HG02798 (cell line): Measurements from ENCODE around the gene SETD1B.
A peak's percentile ranks its signal among the peaks of the same experiment; 100 is the strongest.
"Not testable (repeated sequence)": the region's sequence is repeated elsewhere in the genome, so short reads cannot be mapped to it uniquely, and the experiment has no call there.

Experiments
- ATAC-seq: cut with Tn5 transposase; IDR thresholded peaks from one replicate; pipeline ENCODE4 v1.9.1; 2021; ENCODE audit warnings: mild to moderate bottlenecking; ENCODE audit not compliant: unreplicated experiment, poor library complexity

SETD1B gene

GRCh38 chr12:121779422-121779895, 24.4 kb upstream of the SETD1B start:
- no peak for ATAC-seq

GRCh38 chr12:121780429-121780828, 23.4 kb upstream of the SETD1B start:
- no peak for ATAC-seq

- ATAC-seq = peak; percentile 24
These were observed 22.3 kb upstream of the SETD1B start for GRCh38 chr12:121781484-121781997.

GRCh38 chr12:121781998-121782979, 21.5 kb upstream of the SETD1B start:
- peak; percentile 55 for ATAC-seq

- ATAC-seq = no peak
These were observed 20.0 kb upstream of the SETD1B start for GRCh38 chr12:121783766-121784165.

- ATAC-seq = no peak
These were observed 19.3 kb upstream of the SETD1B start for GRCh38 chr12:121784460-121784859.

- ATAC-seq = no peak
These were observed 17.4 kb upstream of the SETD1B start for GRCh38 chr12:121786440-121786825.

GRCh38 chr12:121787063-121788025, 16.5 kb upstream of the SETD1B start:
- ATAC-seq = no peak

- no peak for ATAC-seq
These were observed 15.5 kb upstream of the SETD1B start for GRCh38 chr12:121788176-121788818.

- ATAC-seq = no peak
These were observed 14.5 kb upstream of the SETD1B start for GRCh38 chr12:121789233-121789781.

- ATAC-seq = peak; percentile 39
These were observed 13.7 kb upstream of the SETD1B start for GRCh38 chr12:121789800-121790728.

- not testable (repeated sequence) for ATAC-seq
These were observed 13.0 kb upstream of the SETD1B start for GRCh38 chr12:121790785-121791184.

GRCh38 chr12:121791671-121792551, 11.9 kb upstream of the SETD1B start:
- ATAC-seq = no peak

- no peak for ATAC-seq
These were observed 11.0 kb upstream of the SETD1B start for GRCh38 chr12:121792607-121793439.

GRCh38 chr12:121793440-121793837, 10.4 kb upstream of the SETD1B start, which contains the start of gene RHOF:
Gene RHOF (minus strand): TSS chr12:121793688. CDS start chr12:121793633, 55 bp downstream.
- peak; percentile 27 for ATAC-seq

- ATAC-seq = peak; percentile 64
These were observed 9.8 kb upstream of the SETD1B start for GRCh38 chr12:121793838-121794533.
